WTC11 (cell line): ENCODE results near the gene ALX4. TPM values are rescaled to one million over a fixed set of nuclear protein-coding genes. Genes with fewer than 3 reads are reported as not detected.

Experiments
- ATAC-seq: fragments of 200-7000 bp; cut with Tn5 transposase; 2 replicates; pipeline ENCODE4 v1.10.0; 2021; ENCODE audit warnings: mild to moderate bottlenecking, moderate library complexity
- CTCF ChIA-PET: fragments of 300-600 bp; sonication (Branson Sonifier 250); formaldehyde crosslinking; loops from one replicate; lab custom pipeline; 2021; ENCODE audit warnings: antibody characterized with exemption; lab: Charles Lee
- POLR2A ChIA-PET: fragments of 350-600 bp; sonication (Branson Sonifier 250); formaldehyde crosslinking; loops from one replicate; lab custom pipeline; 2021; ENCODE audit warnings: antibody characterized with exemption; lab: Charles Lee
- DNase-seq: peaks from one replicate; pipeline ENCODE4 v3.0.0; 2021; ENCODE audit warnings: low spot score
- H3K27ac Mint-ChIP-seq: 2 replicates; pipeline ENCODE4 v1.8.0; 2021; ENCODE audit warnings: mixed read lengths
- H3K27me3 Mint-ChIP-seq: 2 replicates; pipeline ENCODE4 v1.8.0; 2021; ENCODE audit warnings: low read depth, mild to moderate bottlenecking, moderate library complexity, mixed read lengths
- H3K36me3 Mint-ChIP-seq: 2 replicates; pipeline ENCODE4 v1.8.0; 2021; ENCODE audit warnings: mixed read lengths
- H3K4me1 Mint-ChIP-seq: 2 replicates; pipeline ENCODE4 v1.8.0; 2022; ENCODE audit warnings: mixed read lengths
- H3K4me3 Mint-ChIP-seq: 2 replicates; pipeline ENCODE4 v1.8.0; 2021; ENCODE audit warnings: mild to moderate bottlenecking, moderate library complexity, mixed read lengths
- H3K9me3 Mint-ChIP-seq: 2 replicates; pipeline ENCODE4 v1.8.0; 2021; ENCODE audit warnings: mixed read lengths
- ATF1 ChIP-seq: sonication (generic); formaldehyde crosslinking; IDR thresholded peaks from 2 replicates; pipeline ENCODE4 v1.8.1; 2023; ENCODE audit warnings: mild to moderate bottlenecking, moderate library complexity, missing genetic modification reagents
- CBFB ChIP-seq: sonication (generic); formaldehyde crosslinking; IDR thresholded peaks from 2 replicates; pipeline ENCODE4 v1.8.1; 2022; ENCODE audit warnings: mild to moderate bottlenecking, low read depth, missing genetic modification reagents
- ELF4 ChIP-seq: sonication (generic); formaldehyde crosslinking; IDR thresholded peaks from 2 replicates; pipeline ENCODE4 v1.8.1; 2022; ENCODE audit warnings: low read depth, mild to moderate bottlenecking, moderate library complexity, missing genetic modification reagents
- FOXP1 ChIP-seq: sonication (generic); formaldehyde crosslinking; IDR thresholded peaks from 2 replicates; pipeline ENCODE4 v1.8.0; 2022; ENCODE audit warnings: missing genetic modification reagents, mild to moderate bottlenecking, moderate library complexity, borderline replicate concordance
- GABPB1 ChIP-seq: sonication (generic); formaldehyde crosslinking; IDR thresholded peaks from 2 replicates; pipeline ENCODE4 v1.8.1; 2023; ENCODE audit warnings: mild to moderate bottlenecking, missing genetic modification reagents
- GRHL2 ChIP-seq: fragments of 250-450 bp; sonication (Bioruptor Pico); IDR thresholded peaks from 2 replicates; pipeline ENCODE4 v1.8.0; 2022; ENCODE audit warnings: mild to moderate bottlenecking, moderate library complexity; ENCODE audit not compliant: insufficient replicate concordance, severe bottlenecking
- JAZF1 ChIP-seq: fragments of 250-450 bp; sonication (Bioruptor Pico); IDR thresholded peaks from 2 replicates; pipeline ENCODE4 v1.9.0; 2021; ENCODE audit warnings: moderate library complexity, mild to moderate bottlenecking, inconsistent platforms
- KAT7 ChIP-seq: sonication (generic); formaldehyde crosslinking; IDR thresholded peaks from 2 replicates; pipeline ENCODE4 v1.8.1; 2023; ENCODE audit warnings: missing genetic modification reagents, mild to moderate bottlenecking, borderline replicate concordance
- OVOL2 ChIP-seq: fragments of 250-450 bp; sonication (Bioruptor Pico); IDR thresholded peaks from 2 replicates; pipeline ENCODE4 v1.9.0; 2021; ENCODE audit warnings: mild to moderate bottlenecking, borderline replicate concordance
- RORB ChIP-seq: fragments of 250-450 bp; sonication (Bioruptor Pico); IDR thresholded peaks from 2 replicates; pipeline ENCODE4 v1.9.0; 2021; ENCODE audit warnings: mild to moderate bottlenecking
- ZNF396 ChIP-seq: fragments of 250-450 bp; sonication (Bioruptor Pico); IDR thresholded peaks from 2 replicates; pipeline ENCODE4 v1.8.0; 2021; ENCODE audit warnings: mild to moderate bottlenecking, moderate library complexity, borderline replicate concordance
- ZNF423 ChIP-seq: fragments of 250-450 bp; sonication (Bioruptor Pico); IDR thresholded peaks from 2 replicates; pipeline ENCODE4 v2.1.2; 2022; ENCODE audit warnings: mild to moderate bottlenecking, moderate library complexity
- ZNF671 ChIP-seq: fragments of 250-450 bp; sonication (Bioruptor Pico); IDR thresholded peaks from 2 replicates; pipeline ENCODE4 v1.8.0; 2021; ENCODE audit warnings: mild to moderate bottlenecking
- total RNA-seq: library from RNA; stranded (reverse); gene quantifications from 3 replicates; pipeline ENCODE4 v1.2.3, GENCODE V29; 2021
- TF ChIP-seq, protein P1 (sequence below): sonication (generic); formaldehyde crosslinking; IDR thresholded peaks from 2 replicates; pipeline ENCODE4 v1.8.1; 2022; ENCODE audit warnings: low read depth, mild to moderate bottlenecking, moderate library complexity, missing genetic modification reagents, borderline replicate concordance
- TF ChIP-seq, protein P2 (sequence below): sonication (generic); formaldehyde crosslinking; conservative IDR thresholded peaks from 2 replicates; pipeline ENCODE4 v1.8.1; 2023; ENCODE audit warnings: mild to moderate bottlenecking, low read depth, missing genetic modification reagents, moderate library complexity
- TF ChIP-seq, protein P3 (sequence below): sonication (generic); formaldehyde crosslinking; IDR thresholded peaks from 2 replicates; pipeline ENCODE4 v1.8.0; 2023; ENCODE audit warnings: missing genetic modification reagents
- TF ChIP-seq, protein P4 (sequence below): sonication (generic); formaldehyde crosslinking; IDR thresholded peaks from 2 replicates; pipeline ENCODE4 v1.8.1; 2023; ENCODE audit warnings: mild to moderate bottlenecking, missing genetic modification reagents, borderline replicate concordance
- TF ChIP-seq, protein P5 (sequence below): fragments of 250-450 bp; sonication (Bioruptor Pico); IDR thresholded peaks from 2 replicates; pipeline ENCODE4 v2.1.2; 2022; ENCODE audit warnings: mild to moderate bottlenecking, moderate library complexity

ALX4 gene
- total RNA-seq, 1 experiment from 2014 or later, result not detected

DNA sequence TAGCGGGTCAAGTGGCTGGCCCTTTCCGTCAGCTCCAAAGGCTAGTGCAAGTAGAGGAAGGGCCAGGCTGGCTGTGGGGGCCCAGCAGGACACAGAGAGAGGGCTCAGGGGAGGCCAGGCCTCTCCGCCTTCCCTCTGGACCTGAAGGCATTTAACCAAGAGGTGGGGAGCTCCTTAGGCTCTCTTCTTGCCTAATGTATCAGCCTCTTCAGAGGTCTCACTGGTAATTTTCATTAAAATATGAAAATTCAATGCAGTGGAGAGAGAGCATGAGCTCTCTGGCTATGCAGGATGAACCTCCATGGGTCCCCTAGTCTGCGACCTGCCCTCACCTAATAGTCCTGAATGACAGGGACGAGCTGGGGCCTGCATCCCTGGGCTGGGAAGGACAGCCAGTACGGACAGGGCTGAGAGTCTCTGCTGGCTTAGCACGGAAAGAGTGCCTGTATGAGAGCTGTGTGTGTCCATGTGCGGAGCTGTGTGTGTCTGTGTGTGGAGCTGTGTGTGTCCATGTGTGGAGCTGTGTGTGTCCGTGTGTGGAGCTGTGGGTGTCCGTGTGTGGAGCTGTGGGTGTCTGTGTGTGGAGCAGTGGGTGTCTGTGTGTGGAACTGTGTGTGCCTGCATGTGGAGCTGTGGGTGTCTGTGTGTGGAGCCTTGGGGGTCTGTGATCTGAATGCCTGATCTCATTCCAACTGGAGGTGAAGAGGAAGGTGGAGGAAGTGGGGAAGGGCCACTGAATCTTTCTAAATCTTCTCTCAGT is 2.4 kb downstream of the ALX4 start:
- H3K4me1 Mint-ChIP-seq, result peaks cover 65% of the 10 kb centered on the region

DNA sequence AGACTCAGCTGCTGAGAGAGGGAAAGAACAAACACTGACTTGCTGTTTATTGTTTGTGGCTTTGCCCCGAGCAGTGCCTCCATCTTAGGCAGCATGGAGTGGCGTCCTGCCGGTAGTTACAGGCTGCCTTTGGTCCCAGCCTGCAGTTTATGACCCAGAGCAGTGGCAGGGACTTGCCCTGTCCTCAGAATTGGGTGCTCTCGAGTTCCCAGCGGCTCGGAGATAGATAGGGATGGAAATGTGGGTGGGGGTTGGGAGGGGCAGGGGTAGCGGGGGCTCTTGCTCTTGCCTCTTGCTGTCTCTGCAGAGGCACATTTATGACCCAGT is 3.1 kb downstream of the ALX4 start:
- DNase-seq, result no peak
- Mint-ChIP-seq H3K36me3 (no peaks in the 10 kb centered on the region), H3K4me3 (peak overlapping the region; percentile 66), H3K27ac (no peak overlapping the region), H3K4me1 (peaks cover 59% of the 10 kb centered on the region), H3K9me3 (no peaks in the 10 kb centered on the region), H3K27me3 (peaks cover 100% of the 10 kb centered on the region)
- CTCF ChIA-PET, result interaction anchor here (1.1 to 2.0 kb wide), 3 partner anchors 10 to 21 kb away, joined by 4 to 8 read pairs (median 6); no protein-coding TSS in a partner anchor
- TF ChIP-seq, protein P1, sequence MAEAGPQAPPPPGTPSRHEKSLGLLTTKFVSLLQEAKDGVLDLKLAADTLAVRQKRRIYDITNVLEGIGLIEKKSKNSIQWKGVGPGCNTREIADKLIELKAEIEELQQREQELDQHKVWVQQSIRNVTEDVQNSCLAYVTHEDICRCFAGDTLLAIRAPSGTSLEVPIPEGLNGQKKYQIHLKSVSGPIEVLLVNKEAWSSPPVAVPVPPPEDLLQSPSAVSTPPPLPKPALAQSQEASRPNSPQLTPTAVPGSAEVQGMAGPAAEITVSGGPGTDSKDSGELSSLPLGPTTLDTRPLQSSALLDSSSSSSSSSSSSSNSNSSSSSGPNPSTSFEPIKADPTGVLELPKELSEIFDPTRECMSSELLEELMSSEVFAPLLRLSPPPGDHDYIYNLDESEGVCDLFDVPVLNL (CRISPR knock-in tag), result no peak
- TF ChIP-seq ATF1 (CRISPR knock-in tag), result no peak
- ATAC-seq, result no peak
- POLR2A ChIA-PET, result interaction anchor here (2.1 kb wide), 1 partner anchor 10 kb away, joined by 6 read pairs; no protein-coding TSS in a partner anchor

More for the DNA sequence above, 2.4 kb downstream of the ALX4 start:
- no peak overlapping the region for H3K4me3 Mint-ChIP-seq
- TF ChIP-seq, protein P2, sequence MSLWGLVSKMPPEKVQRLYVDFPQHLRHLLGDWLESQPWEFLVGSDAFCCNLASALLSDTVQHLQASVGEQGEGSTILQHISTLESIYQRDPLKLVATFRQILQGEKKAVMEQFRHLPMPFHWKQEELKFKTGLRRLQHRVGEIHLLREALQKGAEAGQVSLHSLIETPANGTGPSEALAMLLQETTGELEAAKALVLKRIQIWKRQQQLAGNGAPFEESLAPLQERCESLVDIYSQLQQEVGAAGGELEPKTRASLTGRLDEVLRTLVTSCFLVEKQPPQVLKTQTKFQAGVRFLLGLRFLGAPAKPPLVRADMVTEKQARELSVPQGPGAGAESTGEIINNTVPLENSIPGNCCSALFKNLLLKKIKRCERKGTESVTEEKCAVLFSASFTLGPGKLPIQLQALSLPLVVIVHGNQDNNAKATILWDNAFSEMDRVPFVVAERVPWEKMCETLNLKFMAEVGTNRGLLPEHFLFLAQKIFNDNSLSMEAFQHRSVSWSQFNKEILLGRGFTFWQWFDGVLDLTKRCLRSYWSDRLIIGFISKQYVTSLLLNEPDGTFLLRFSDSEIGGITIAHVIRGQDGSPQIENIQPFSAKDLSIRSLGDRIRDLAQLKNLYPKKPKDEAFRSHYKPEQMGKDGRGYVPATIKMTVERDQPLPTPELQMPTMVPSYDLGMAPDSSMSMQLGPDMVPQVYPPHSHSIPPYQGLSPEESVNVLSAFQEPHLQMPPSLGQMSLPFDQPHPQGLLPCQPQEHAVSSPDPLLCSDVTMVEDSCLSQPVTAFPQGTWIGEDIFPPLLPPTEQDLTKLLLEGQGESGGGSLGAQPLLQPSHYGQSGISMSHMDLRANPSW (CRISPR knock-in tag), result no peak
- no peak for TF ChIP-seq KAT7 (CRISPR knock-in tag)
- TF ChIP-seq GRHL2, result no peak
- TF ChIP-seq, protein P3, sequence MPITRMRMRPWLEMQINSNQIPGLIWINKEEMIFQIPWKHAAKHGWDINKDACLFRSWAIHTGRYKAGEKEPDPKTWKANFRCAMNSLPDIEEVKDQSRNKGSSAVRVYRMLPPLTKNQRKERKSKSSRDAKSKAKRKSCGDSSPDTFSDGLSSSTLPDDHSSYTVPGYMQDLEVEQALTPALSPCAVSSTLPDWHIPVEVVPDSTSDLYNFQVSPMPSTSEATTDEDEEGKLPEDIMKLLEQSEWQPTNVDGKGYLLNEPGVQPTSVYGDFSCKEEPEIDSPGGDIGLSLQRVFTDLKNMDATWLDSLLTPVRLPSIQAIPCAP (CRISPR knock-in tag), result no peak
- TF ChIP-seq, all 79 proteins: peak for 0
- Mint-ChIP-seq H3K36me3 (no peaks in the 10 kb centered on the region), H3K9me3 (no peaks in the 10 kb centered on the region), H3K27me3 (peaks cover 100% of the 10 kb centered on the region), H3K27ac (no peak overlapping the region)
- ChIA-PET CTCF (interaction anchor here (0.7 to 2.0 kb wide), 5 partner anchors 9 to 229 kb away, joined by 3 to 8 read pairs (median 5); no protein-coding TSS in a partner anchor), POLR2A (interaction anchor here (2.1 kb wide), 1 partner anchor 9 kb away, joined by 6 read pairs; no protein-coding TSS in a partner anchor)
- no peak for ATAC-seq
- DNase-seq, result no peak

DNA sequence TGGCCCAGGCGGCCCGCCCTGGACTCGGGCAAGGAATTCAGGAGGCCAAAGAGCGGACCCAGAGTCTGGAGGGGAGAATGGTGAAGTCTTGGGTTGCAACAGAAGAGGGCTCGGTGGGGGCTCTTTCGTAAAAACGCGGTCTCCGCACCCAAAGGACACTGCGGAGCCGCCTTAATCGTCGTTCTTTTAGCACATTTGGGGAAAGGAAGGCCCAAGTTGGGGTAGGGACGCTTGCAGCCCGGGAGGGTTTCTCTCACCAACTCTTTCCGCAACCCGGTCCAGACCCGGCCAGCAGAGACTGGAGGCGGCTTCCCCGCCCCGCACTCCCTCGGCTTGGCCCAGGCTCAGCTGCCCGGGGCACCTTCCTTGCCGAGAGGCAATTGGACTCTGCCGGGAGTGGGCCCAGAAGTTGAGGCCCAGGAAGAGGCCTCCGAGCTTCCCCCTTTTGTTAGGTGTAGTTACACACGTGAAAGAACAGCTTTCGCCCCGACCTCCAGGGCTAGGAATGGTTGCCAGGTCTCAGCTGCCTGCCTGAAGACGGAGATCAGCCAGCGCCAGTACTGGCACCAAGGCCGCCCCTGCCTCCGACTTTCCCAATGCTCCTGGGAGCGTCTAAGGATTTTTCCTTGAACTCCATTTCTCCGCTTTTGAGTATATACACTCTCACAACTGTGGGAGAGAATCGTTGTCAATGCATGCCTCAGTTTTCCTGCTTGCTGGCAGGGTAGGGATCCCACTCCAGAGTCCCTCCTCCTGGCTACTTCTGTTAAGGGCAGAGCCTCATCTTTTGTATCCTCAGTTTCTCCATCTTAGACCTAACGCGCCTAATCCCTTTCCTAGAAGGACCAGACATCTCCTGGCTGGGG is 3.7 kb downstream of the ALX4 start:
- Mint-ChIP-seq H3K36me3 (no peaks in the 10 kb centered on the region), H3K4me3 (peak overlapping the region; percentile 66)
- TF ChIP-seq JAZF1 (CRISPR knock-in tag) (no peak), CBFB (CRISPR knock-in tag) (no peak), ELF4 (CRISPR knock-in tag) (no peak), OVOL2 (CRISPR knock-in tag) (no peak), FOXP1 (CRISPR knock-in tag) (no peak), RORB (CRISPR knock-in tag) (no peak), GABPB1 (CRISPR knock-in tag) (no peak), ZNF396 (no peak), KAT7 (CRISPR knock-in tag) (no peak), ZNF423 (no peak), ZNF671 (CRISPR knock-in tag) (no peak)
- TF ChIP-seq, protein P4, sequence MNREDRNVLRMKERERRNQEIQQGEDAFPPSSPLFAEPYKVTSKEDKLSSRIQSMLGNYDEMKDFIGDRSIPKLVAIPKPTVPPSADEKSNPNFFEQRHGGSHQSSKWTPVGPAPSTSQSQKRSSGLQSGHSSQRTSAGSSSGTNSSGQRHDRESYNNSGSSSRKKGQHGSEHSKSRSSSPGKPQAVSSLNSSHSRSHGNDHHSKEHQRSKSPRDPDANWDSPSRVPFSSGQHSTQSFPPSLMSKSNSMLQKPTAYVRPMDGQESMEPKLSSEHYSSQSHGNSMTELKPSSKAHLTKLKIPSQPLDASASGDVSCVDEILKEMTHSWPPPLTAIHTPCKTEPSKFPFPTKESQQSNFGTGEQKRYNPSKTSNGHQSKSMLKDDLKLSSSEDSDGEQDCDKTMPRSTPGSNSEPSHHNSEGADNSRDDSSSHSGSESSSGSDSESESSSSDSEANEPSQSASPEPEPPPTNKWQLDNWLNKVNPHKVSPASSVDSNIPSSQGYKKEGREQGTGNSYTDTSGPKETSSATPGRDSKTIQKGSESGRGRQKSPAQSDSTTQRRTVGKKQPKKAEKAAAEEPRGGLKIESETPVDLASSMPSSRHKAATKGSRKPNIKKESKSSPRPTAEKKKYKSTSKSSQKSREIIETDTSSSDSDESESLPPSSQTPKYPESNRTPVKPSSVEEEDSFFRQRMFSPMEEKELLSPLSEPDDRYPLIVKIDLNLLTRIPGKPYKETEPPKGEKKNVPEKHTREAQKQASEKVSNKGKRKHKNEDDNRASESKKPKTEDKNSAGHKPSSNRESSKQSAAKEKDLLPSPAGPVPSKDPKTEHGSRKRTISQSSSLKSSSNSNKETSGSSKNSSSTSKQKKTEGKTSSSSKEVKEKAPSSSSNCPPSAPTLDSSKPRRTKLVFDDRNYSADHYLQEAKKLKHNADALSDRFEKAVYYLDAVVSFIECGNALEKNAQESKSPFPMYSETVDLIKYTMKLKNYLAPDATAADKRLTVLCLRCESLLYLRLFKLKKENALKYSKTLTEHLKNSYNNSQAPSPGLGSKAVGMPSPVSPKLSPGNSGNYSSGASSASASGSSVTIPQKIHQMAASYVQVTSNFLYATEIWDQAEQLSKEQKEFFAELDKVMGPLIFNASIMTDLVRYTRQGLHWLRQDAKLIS (CRISPR knock-in tag), result no peak
- TF ChIP-seq, protein P5, sequence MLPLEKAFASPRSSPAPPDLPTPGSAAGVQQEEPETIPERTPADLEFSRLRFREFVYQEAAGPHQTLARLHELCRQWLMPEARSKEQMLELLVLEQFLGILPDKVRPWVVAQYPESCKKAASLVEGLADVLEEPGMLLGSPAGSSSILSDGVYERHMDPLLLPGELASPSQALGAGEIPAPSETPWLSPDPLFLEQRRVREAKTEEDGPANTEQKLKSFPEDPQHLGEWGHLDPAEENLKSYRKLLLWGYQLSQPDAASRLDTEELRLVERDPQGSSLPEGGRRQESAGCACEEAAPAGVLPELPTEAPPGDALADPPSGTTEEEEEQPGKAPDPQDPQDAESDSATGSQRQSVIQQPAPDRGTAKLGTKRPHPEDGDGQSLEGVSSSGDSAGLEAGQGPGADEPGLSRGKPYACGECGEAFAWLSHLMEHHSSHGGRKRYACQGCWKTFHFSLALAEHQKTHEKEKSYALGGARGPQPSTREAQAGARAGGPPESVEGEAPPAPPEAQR (CRISPR knock-in tag), result no peak

More for the DNA sequence above, 3.7 kb downstream of the ALX4 start:
- Mint-ChIP-seq H3K27ac (no peak overlapping the region), H3K27me3 (peaks cover 100% of the 10 kb centered on the region), H3K4me1 (peaks cover 53% of the 10 kb centered on the region), H3K9me3 (no peaks in the 10 kb centered on the region)
- DNase-seq (peak; percentile 52), ATAC-seq (no peak; the same call in 1 of the 2 replicates)
- POLR2A ChIA-PET, result interaction anchor here (0.9 to 2.1 kb wide), 2 partner anchors 10 to 29 kb away, joined by 3 to 6 read pairs; no protein-coding TSS in a partner anchor
- CTCF ChIA-PET, result interaction anchor here (1.4 kb wide), 1 partner anchor 20 kb away, joined by 6 read pairs; no protein-coding TSS in a partner anchor
